Endodermal cell (in vitro differentiated cells): ENCODE results near the gene MMP15. TPM values are rescaled to one million over a fixed set of nuclear protein-coding genes. Genes with fewer than 3 reads are reported as not detected.
"Not testable (repeated sequence)": the region's sequence is repeated elsewhere in the genome, so short reads cannot be mapped to it uniquely, and the experiment has no call there.

Experiments used
- DNase-seq: peaks from one replicate; pipeline ENCODE4 v3.0.0-alpha.2; 2017
- H3K27ac ChIP-seq: 2 replicates; pipeline ENCODE4 v1.5.1; 2013; ENCODE audit warnings: mild to moderate bottlenecking, low read depth, low read length, moderate library complexity
- H3K27me3 ChIP-seq: 2 replicates; pipeline ENCODE4 v1.6.1; 2013; ENCODE audit warnings: mild to moderate bottlenecking, low read length, moderate library complexity; ENCODE audit not compliant: insufficient read depth, control insufficient read depth, poor library complexity, severe bottlenecking
- H3K36me3 ChIP-seq: 2 replicates; pipeline ENCODE4 v1.7.0; 2013; ENCODE audit warnings: mild to moderate bottlenecking, low read length, moderate library complexity; ENCODE audit not compliant: control insufficient read depth, insufficient read depth
- H3K4me1 ChIP-seq: one replicate; pipeline ENCODE4 v1.7.0; 2013; ENCODE audit warnings: low read length; ENCODE audit not compliant: control insufficient read depth, insufficient read depth
- H3K4me3 ChIP-seq: 2 replicates; pipeline ENCODE4 v1.5.1; 2013; ENCODE audit warnings: mild to moderate bottlenecking, low read length, moderate library complexity
- H3K9ac ChIP-seq: 2 replicates; pipeline ENCODE4 v1.6.1; 2013; ENCODE audit warnings: mild to moderate bottlenecking, low read length, moderate library complexity; ENCODE audit not compliant: poor library complexity, severe bottlenecking; ENCODE audit errors: extremely low read depth
- H3K9me3 ChIP-seq: 2 replicates; pipeline ENCODE4 v1.6.1; 2013; ENCODE audit warnings: mild to moderate bottlenecking, low read length, moderate library complexity; ENCODE audit not compliant: control insufficient read depth
- H3K27ac Mint-ChIP-seq: 2 replicates; pipeline ENCODE4 v1.8.0; 2020; ENCODE audit warnings: mixed read lengths
- H3K27me3 Mint-ChIP-seq: 2 replicates; pipeline ENCODE4 v1.8.0; 2021; ENCODE audit warnings: mild to moderate bottlenecking, mixed read lengths; ENCODE audit not compliant: insufficient read depth
- H3K36me3 Mint-ChIP-seq: 2 replicates; pipeline ENCODE4 v1.8.0; 2020; ENCODE audit warnings: low read depth, mixed read lengths
- H3K4me1 Mint-ChIP-seq: 2 replicates; pipeline ENCODE4 v1.8.0; 2020; ENCODE audit warnings: mixed read lengths
- H3K4me3 Mint-ChIP-seq: 2 replicates; pipeline ENCODE4 v1.8.0; 2020; ENCODE audit warnings: mild to moderate bottlenecking, moderate library complexity, mixed read lengths
- H3K9me3 Mint-ChIP-seq: 2 replicates; pipeline ENCODE4 v1.8.0; 2020; ENCODE audit warnings: mild to moderate bottlenecking, mixed read lengths
- CTCF ChIP-seq: fragments of 200-600 bp; sonication (generic); conservative IDR thresholded peaks from 2 replicates; pipeline ENCODE4 v1.5.0; 2021; ENCODE audit warnings: antibody characterized with exemption, mild to moderate bottlenecking
- WGBS, 2 experiments: methylation state at CpG; one replicate each; pipeline versions ENCODE4 v1.1.5 to v1.1.7; 2013; ENCODE audit warnings: missing lambda C conversion rate in 2 of 2, mixed read lengths in 1 of 2; ENCODE audit not compliant: insufficient coverage in 1 of 2, insufficient read length in 1 of 2; 5-methylcytosine and 5-hydroxymethylcytosine counted together
- total RNA-seq, 2 donors: library from RNA; stranded (reverse); fragmentation: NEBNext Ultra II Directional in 1 of 2; extraction: Animal tissue kit (Norgen Biotek cat#: 25700) in 1 of 2; gene quantifications; 2 replicates in 1 of 2; 3 replicates in 1 of 2; pipeline ENCODE4 v1.2.1, GENCODE V29; 2021

Gene MMP15
- total RNA-seq, 2 donors from 2014 or later, result 99.8 to 105 TPM

- Mint-ChIP-seq H3K4me1 (no peaks in the 10 kb centered on the region), H3K27ac (no peak overlapping the region), H3K4me3 (no peak overlapping the region), H3K27me3 (peaks cover 3% of the 10 kb centered on the region), H3K36me3 (no peaks in the 10 kb centered on the region), H3K9me3 (peaks cover 17% of the 10 kb centered on the region)
- DNase-seq, result no peak
- Histone ChIP-seq H3K27ac (no peak overlapping the region), H3K4me1 (no peaks in the 10 kb centered on the region), H3K4me3 (no peak overlapping the region), H3K9ac (no peak overlapping the region), H3K36me3 (no peaks in the 10 kb centered on the region), H3K9me3 (peaks cover 4% of the 10 kb centered on the region), H3K27me3 (no peaks in the 10 kb centered on the region)
- 86% methylated on average over 4 of the region's 4 CpGs; no CpG with 5 or more reads in 1 of the 2 experiments for WGBS, 2 experiments
- no peak for TF ChIP-seq CTCF
Measured at GRCh38 chr16:58074657-58075056, 49.1 kb downstream of the MMP15 start.

- peaks cover 3% of the 10 kb centered on the region for H3K27me3 Mint-ChIP-seq
- H3K4me1 Mint-ChIP-seq, result no peaks in the 10 kb centered on the region
- Histone ChIP-seq H3K9ac (no peak overlapping the region), H3K4me1 (no peaks in the 10 kb centered on the region), H3K9me3 (peaks cover 4% of the 10 kb centered on the region), H3K36me3 (no peaks in the 10 kb centered on the region), H3K27ac (no peak overlapping the region), H3K4me3 (no peak overlapping the region), H3K27me3 (no peaks in the 10 kb centered on the region)
- no peak overlapping the region for H3K27ac Mint-ChIP-seq
- no peak for DNase-seq
- no peaks in the 10 kb centered on the region for H3K36me3 Mint-ChIP-seq
- TF ChIP-seq CTCF, result no peak
- H3K4me3 Mint-ChIP-seq, result no peak overlapping the region
- WGBS, 2 experiments, result 96 to 100% methylated on average over 1 of the region's 1 CpG
- peaks cover 17% of the 10 kb centered on the region for H3K9me3 Mint-ChIP-seq
Measured at GRCh38 chr16:58076514-58076913, 51.0 kb downstream of the MMP15 start.

- Mint-ChIP-seq H3K4me1 (no peaks in the 10 kb centered on the region), H3K9me3 (peaks cover 17% of the 10 kb centered on the region), H3K4me3 (no peak overlapping the region), H3K36me3 (no peaks in the 10 kb centered on the region), H3K27me3 (peaks cover 5% of the 10 kb centered on the region), H3K27ac (no peak overlapping the region)
- Histone ChIP-seq H3K9ac (no peak overlapping the region), H3K27me3 (no peaks in the 10 kb centered on the region), H3K4me1 (no peaks in the 10 kb centered on the region), H3K9me3 (peaks cover 4% of the 10 kb centered on the region), H3K36me3 (no peaks in the 10 kb centered on the region), H3K27ac (no peak overlapping the region), H3K4me3 (no peak overlapping the region)
- TF ChIP-seq CTCF, result no peak
- 86 to 91% methylated on average over 7 to 8 of the region's 8 CpGs for WGBS, 2 experiments
- DNase-seq, result no peak
Measured at GRCh38 chr16:58077796-58078195, 52.2 kb downstream of the MMP15 start.

GRCh38 chr16:58080657-58081056, 55.1 kb downstream of the MMP15 start:
- not testable (repeated sequence) for H3K36me3 ChIP-seq, H3K4me1 Mint-ChIP-seq, H3K4me3 ChIP-seq, H3K9me3 ChIP-seq, H3K4me3 Mint-ChIP-seq, H3K4me1 ChIP-seq, H3K27me3 Mint-ChIP-seq, H3K9ac ChIP-seq, DNase-seq, H3K27ac Mint-ChIP-seq, H3K27me3 ChIP-seq, H3K27ac ChIP-seq, H3K9me3 Mint-ChIP-seq, H3K36me3 Mint-ChIP-seq
- 95 to 98% methylated on average over 5 of the region's 5 CpGs for WGBS, 2 experiments
